Measurements from ENCODE around the gene MGAT5. TPM values are rescaled to one million over a fixed set of nuclear protein-coding genes. Genes with fewer than 3 reads are reported as not detected.

MGAT5 gene
- total and polyA plus RNA-seq, 5 donors: 29.0 to 156 (median 126) TPM

- H3K27me3 ChIP-seq (ENCODE audit: control insufficient read depth, insufficient read depth): no peaks in the 10 kb centered on the region
- H3K9me3 ChIP-seq (ENCODE audit: control insufficient read depth, low read length): no peaks in the 10 kb centered on the region
- H3K27ac ChIP-seq (ENCODE audit: low read length): no peak overlapping the region
- DNase-seq (no peak), ATAC-seq (no peak)
- peaks cover 7% of the 10 kb centered on the region for H3K4me1 ChIP-seq (ENCODE audit: control insufficient read depth, insufficient read depth, low read length)
- no peak overlapping the region for H3K4me3 ChIP-seq (ENCODE audit: low read length)
- 89% methylated on average over 7 of the region's 7 CpGs for WGBS
- intact Hi-C loops (cut with DNase I): loop anchor here in 1 of 4 donors (10.0 kb wide), 1 partner anchor 74 kb away; no protein-coding TSS in a partner anchor
Measured at GRCh38 chr2:134449157-134449556, 195.3 kb downstream of the MGAT5 start.

GRCh38 chr2:134449751-134450513 is 196.1 kb downstream of the MGAT5 start:
- no peak for DNase-seq
- Histone ChIP-seq H3K27ac (ENCODE audit: low read length) (no peak overlapping the region), H3K27me3 (ENCODE audit: control insufficient read depth, insufficient read depth) (no peaks in the 10 kb centered on the region), H3K9me3 (ENCODE audit: control insufficient read depth, low read length) (no peaks in the 10 kb centered on the region), H3K4me3 (ENCODE audit: low read length) (no peak overlapping the region), H3K4me1 (ENCODE audit: control insufficient read depth, insufficient read depth, low read length) (peaks cover 7% of the 10 kb centered on the region)
- whole genome bisulfite sequencing: 96% methylated on average over 15 of the region's 15 CpGs
- intact Hi-C loops (cut with DNase I): loop anchor here in 1 of 4 donors (10.0 kb wide), 2 partner anchors 75 to 565 kb away; no protein-coding TSS in a partner anchor
- no peak for ATAC-seq

GRCh38 chr2:134451347-134451630 is 197.4 kb downstream of the MGAT5 start:
- Histone ChIP-seq H3K9me3 (ENCODE audit: control insufficient read depth, low read length) (no peaks in the 10 kb centered on the region), H3K4me3 (ENCODE audit: low read length) (no peak overlapping the region), H3K27ac (ENCODE audit: low read length) (no peak overlapping the region), H3K4me1 (ENCODE audit: control insufficient read depth, insufficient read depth, low read length) (peaks cover 3% of the 10 kb centered on the region), H3K27me3 (ENCODE audit: control insufficient read depth, insufficient read depth) (no peaks in the 10 kb centered on the region)
- intact Hi-C loops (cut with DNase I): loop anchor here in 1 of 4 donors (10.0 kb wide), 1 partner anchor 566 kb away; no protein-coding TSS in a partner anchor
- WGBS: 34% methylated on average over 2 of the region's 2 CpGs
- no peak for ATAC-seq
- no peak for DNase-seq

- Histone ChIP-seq H3K9me3 (ENCODE audit: control insufficient read depth, low read length) (no peaks in the 10 kb centered on the region), H3K27me3 (ENCODE audit: control insufficient read depth, insufficient read depth) (no peaks in the 10 kb centered on the region), H3K27ac (ENCODE audit: low read length) (no peak overlapping the region), H3K4me3 (ENCODE audit: low read length) (no peak overlapping the region), H3K4me1 (ENCODE audit: control insufficient read depth, insufficient read depth, low read length) (no peaks in the 10 kb centered on the region)
- intact Hi-C loops (cut with DNase I): loop anchor here in 1 of 4 donors (10.0 kb wide), 1 partner anchor 567 kb away; no protein-coding TSS in a partner anchor
- no peak for ATAC-seq
- no peak for DNase-seq
- WGBS: 86% methylated on average over 9 of the region's 9 CpGs
Measured at GRCh38 chr2:134452042-134452733, 198.3 kb downstream of the MGAT5 start.

- H3K4me1 ChIP-seq (ENCODE audit: control insufficient read depth, insufficient read depth, low read length): no peaks in the 10 kb centered on the region
- H3K27me3 ChIP-seq (ENCODE audit: control insufficient read depth, insufficient read depth): no peaks in the 10 kb centered on the region
- no peak overlapping the region for H3K4me3 ChIP-seq (ENCODE audit: low read length)
- DNase-seq: no peak
- no peak for ATAC-seq
- WGBS: 72% methylated on average over 4 of the region's 4 CpGs
- intact Hi-C loops (cut with DNase I): loop anchor here in 1 of 4 donors (10.0 kb wide), 1 partner anchor 569 kb away; no protein-coding TSS in a partner anchor
- no peak overlapping the region for H3K27ac ChIP-seq (ENCODE audit: low read length)
- no peaks in the 10 kb centered on the region for H3K9me3 ChIP-seq (ENCODE audit: control insufficient read depth, low read length)
Measured at GRCh38 chr2:134453476-134453875, 199.6 kb downstream of the MGAT5 start.

- no peaks in the 10 kb centered on the region for H3K9me3 ChIP-seq (ENCODE audit: control insufficient read depth, low read length)
- DNase-seq: no peak
- H3K4me1 ChIP-seq (ENCODE audit: control insufficient read depth, insufficient read depth, low read length): no peaks in the 10 kb centered on the region
- H3K4me3 ChIP-seq (ENCODE audit: low read length): no peak overlapping the region
- H3K27ac ChIP-seq (ENCODE audit: low read length): no peak overlapping the region
- intact Hi-C loops (cut with DNase I): loop anchor here in 1 of 4 donors (10.0 kb wide), 1 partner anchor 569 kb away; no protein-coding TSS in a partner anchor
- peak in 1 of 2 donors; percentile 6 for ATAC-seq
- WGBS: 67% methylated on average over 10 of the region's 10 CpGs
- H3K27me3 ChIP-seq (ENCODE audit: control insufficient read depth, insufficient read depth): no peaks in the 10 kb centered on the region
Measured at GRCh38 chr2:134453973-134454372, 200.1 kb downstream of the MGAT5 start.

GRCh38 chr2:134454426-134454825 is 200.6 kb downstream of the MGAT5 start:
- H3K4me1 ChIP-seq (ENCODE audit: control insufficient read depth, insufficient read depth, low read length): no peaks in the 10 kb centered on the region
- no peak overlapping the region for H3K4me3 ChIP-seq (ENCODE audit: low read length)
- no peak for DNase-seq
- no peak for ATAC-seq
- intact Hi-C loops (cut with DNase I): loop anchor here in 1 of 4 donors (10.0 kb wide), 1 partner anchor 570 kb away; no protein-coding TSS in a partner anchor
- no peaks in the 10 kb centered on the region for H3K27me3 ChIP-seq (ENCODE audit: control insufficient read depth, insufficient read depth)
- no peak overlapping the region for H3K27ac ChIP-seq (ENCODE audit: low read length)
- H3K9me3 ChIP-seq (ENCODE audit: control insufficient read depth, low read length): no peaks in the 10 kb centered on the region
- WGBS: 66% methylated on average over 8 of the region's 8 CpGs

- H3K27me3 ChIP-seq (ENCODE audit: control insufficient read depth, insufficient read depth): no peaks in the 10 kb centered on the region
- intact Hi-C loops (cut with DNase I): loop anchor here in 1 of 4 donors (10.0 kb wide), 1 partner anchor 570 kb away; no protein-coding TSS in a partner anchor
- WGBS: 68% methylated on average over 6 of the region's 6 CpGs
- H3K4me1 ChIP-seq (ENCODE audit: control insufficient read depth, insufficient read depth, low read length): no peaks in the 10 kb centered on the region
- H3K9me3 ChIP-seq (ENCODE audit: control insufficient read depth, low read length): no peaks in the 10 kb centered on the region
- DNase-seq (no peak), ATAC-seq (peak in 1 of 2 donors; percentile 11)
- H3K27ac ChIP-seq (ENCODE audit: low read length): no peak overlapping the region
- H3K4me3 ChIP-seq (ENCODE audit: low read length): no peak overlapping the region
Measured at GRCh38 chr2:134454931-134455330, 201.1 kb downstream of the MGAT5 start.

- no peak overlapping the region for H3K4me3 ChIP-seq (ENCODE audit: low read length)
- no peak overlapping the region for H3K27ac ChIP-seq (ENCODE audit: low read length)
- no peaks in the 10 kb centered on the region for H3K9me3 ChIP-seq (ENCODE audit: control insufficient read depth, low read length)
- no peaks in the 10 kb centered on the region for H3K4me1 ChIP-seq (ENCODE audit: control insufficient read depth, insufficient read depth, low read length)
- 96% methylated on average over 10 of the region's 10 CpGs for WGBS
- ATAC-seq (no peak), DNase-seq (no peak)
- intact Hi-C loops (cut with DNase I): loop anchor here in 1 of 4 donors (10.0 kb wide), 1 partner anchor 571 kb away; no protein-coding TSS in a partner anchor
- H3K27me3 ChIP-seq (ENCODE audit: control insufficient read depth, insufficient read depth): no peaks in the 10 kb centered on the region
Measured at GRCh38 chr2:134455426-134455825, 201.6 kb downstream of the MGAT5 start.

GRCh38 chr2:134457353-134457752 is 203.5 kb downstream of the MGAT5 start:
- intact Hi-C loops (cut with DNase I): loop anchor here in 1 of 4 donors (10.0 kb wide), 1 partner anchor 573 kb away; no protein-coding TSS in a partner anchor
- DNase-seq: no peak
- Histone ChIP-seq H3K27me3 (ENCODE audit: control insufficient read depth, insufficient read depth) (no peaks in the 10 kb centered on the region), H3K27ac (ENCODE audit: low read length) (no peak overlapping the region), H3K4me3 (ENCODE audit: low read length) (no peak overlapping the region), H3K4me1 (ENCODE audit: control insufficient read depth, insufficient read depth, low read length) (no peaks in the 10 kb centered on the region), H3K9me3 (ENCODE audit: control insufficient read depth, low read length) (no peaks in the 10 kb centered on the region)
- WGBS: 94% methylated on average over 7 of the region's 7 CpGs
- ATAC-seq: no peak
